GM12864 (cell line): ENCODE results near the gene SHISA6.

Experiments
- DNase-seq: peaks from one replicate; pipeline ENCODE4 v3.0.0-alpha.2; 2011; ENCODE audit warnings: low read depth
- H3K4me3 ChIP-seq: 2 replicates; pipeline ENCODE4 v1.5.1; 2011; ENCODE audit warnings: mild to moderate bottlenecking, low read depth, low read length, control low read depth
- CTCF ChIP-seq: IDR thresholded peaks from 2 replicates; pipeline ENCODE4 v1.5.1; 2011; ENCODE audit warnings: low read depth, mild to moderate bottlenecking, moderate library complexity, low read length, control low read depth, inconsistent platforms; ENCODE audit errors: missing control alignments

The SHISA6 gene

GRCh38 chr17:11495613-11496012, 254.6 kb downstream of the SHISA6 start:
- H3K4me3 ChIP-seq, result no peak overlapping the region
- no peak for DNase-seq
- no peak for TF ChIP-seq CTCF

GRCh38 chr17:11499881-11500280, 258.9 kb downstream of the SHISA6 start:
- no peak for TF ChIP-seq CTCF
- no peak for DNase-seq
- H3K4me3 ChIP-seq, result no peak overlapping the region

- no peak for DNase-seq
- no peak for TF ChIP-seq CTCF
- H3K4me3 ChIP-seq, result no peak overlapping the region
Observed at GRCh38 chr17:11503308-11504035, 262.5 kb downstream of the SHISA6 start.

GRCh38 chr17:11506635-11507034, 265.6 kb downstream of the SHISA6 start:
- no peak for TF ChIP-seq CTCF
- no peak for DNase-seq
- no peak overlapping the region for H3K4me3 ChIP-seq

- no peak for TF ChIP-seq CTCF
- H3K4me3 ChIP-seq, result no peak overlapping the region
- DNase-seq, result no peak
Observed at GRCh38 chr17:11511696-11512095, 270.7 kb downstream of the SHISA6 start.

- H3K4me3 ChIP-seq, result no peak overlapping the region
- DNase-seq, result no peak
- no peak for TF ChIP-seq CTCF
Observed at GRCh38 chr17:11514565-11514964, 273.6 kb downstream of the SHISA6 start.
